ENCODE data around the gene PKP1. TPM values are rescaled to one million over a fixed set of nuclear protein-coding genes. Genes with fewer than 3 reads are reported as not detected.

The PKP1 gene
- total RNA-seq, 6 experiments from 2014 or later: not detected

GRCh38 chr1:201248721-201249559 lies 34.4 kb upstream of the PKP1 start:
- Mint-ChIP-seq H3K9me3 (no peaks in the 10 kb centered on the region), H3K4me3 (no peak overlapping the region), H3K36me3 (ENCODE audit: low read depth) (no peaks in the 10 kb centered on the region), H3K4me1 (ENCODE audit: low read depth) (no peaks in the 10 kb centered on the region), H3K27me3 (ENCODE audit: insufficient read depth) (peaks cover 32% of the 10 kb centered on the region), H3K27ac (no peak overlapping the region)
- no peak for DNase-seq
- TF ChIP-seq, protein P1, sequence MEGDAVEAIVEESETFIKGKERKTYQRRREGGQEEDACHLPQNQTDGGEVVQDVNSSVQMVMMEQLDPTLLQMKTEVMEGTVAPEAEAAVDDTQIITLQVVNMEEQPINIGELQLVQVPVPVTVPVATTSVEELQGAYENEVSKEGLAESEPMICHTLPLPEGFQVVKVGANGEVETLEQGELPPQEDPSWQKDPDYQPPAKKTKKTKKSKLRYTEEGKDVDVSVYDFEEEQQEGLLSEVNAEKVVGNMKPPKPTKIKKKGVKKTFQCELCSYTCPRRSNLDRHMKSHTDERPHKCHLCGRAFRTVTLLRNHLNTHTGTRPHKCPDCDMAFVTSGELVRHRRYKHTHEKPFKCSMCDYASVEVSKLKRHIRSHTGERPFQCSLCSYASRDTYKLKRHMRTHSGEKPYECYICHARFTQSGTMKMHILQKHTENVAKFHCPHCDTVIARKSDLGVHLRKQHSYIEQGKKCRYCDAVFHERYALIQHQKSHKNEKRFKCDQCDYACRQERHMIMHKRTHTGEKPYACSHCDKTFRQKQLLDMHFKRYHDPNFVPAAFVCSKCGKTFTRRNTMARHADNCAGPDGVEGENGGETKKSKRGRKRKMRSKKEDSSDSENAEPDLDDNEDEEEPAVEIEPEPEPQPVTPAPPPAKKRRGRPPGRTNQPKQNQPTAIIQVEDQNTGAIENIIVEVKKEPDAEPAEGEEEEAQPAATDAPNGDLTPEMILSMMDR (IDR thresholded peaks at IDR 0.05): no peak

GRCh38 chr1:201250326-201251011 lies 32.8 kb upstream of the PKP1 start:
- no peak overlapping the region for H3K27ac Mint-ChIP-seq
- H3K4me3 Mint-ChIP-seq: no peak overlapping the region
- no peaks in the 10 kb centered on the region for H3K36me3 Mint-ChIP-seq (ENCODE audit: low read depth)
- peaks cover 21% of the 10 kb centered on the region for H3K27me3 Mint-ChIP-seq (ENCODE audit: insufficient read depth)
- H3K9me3 Mint-ChIP-seq: no peaks in the 10 kb centered on the region
- TF ChIP-seq, protein P1 (IDR thresholded peaks at IDR 0.05): no peak
- H3K4me1 Mint-ChIP-seq (ENCODE audit: low read depth): no peaks in the 10 kb centered on the region
- DNase-seq: no peak

GRCh38 chr1:201251411-201251810 lies 31.9 kb upstream of the PKP1 start:
- DNase-seq: no peak
- TF ChIP-seq, protein P1 (IDR thresholded peaks at IDR 0.05): no peak
- no peaks in the 10 kb centered on the region for H3K36me3 Mint-ChIP-seq (ENCODE audit: low read depth)
- H3K4me1 Mint-ChIP-seq (ENCODE audit: low read depth): no peaks in the 10 kb centered on the region
- no peak overlapping the region for H3K27ac Mint-ChIP-seq
- H3K4me3 Mint-ChIP-seq: no peak overlapping the region
- peaks cover 21% of the 10 kb centered on the region for H3K27me3 Mint-ChIP-seq (ENCODE audit: insufficient read depth)
- H3K9me3 Mint-ChIP-seq: no peaks in the 10 kb centered on the region

- Mint-ChIP-seq H3K36me3 (ENCODE audit: low read depth) (no peaks in the 10 kb centered on the region), H3K4me1 (ENCODE audit: low read depth) (no peaks in the 10 kb centered on the region), H3K9me3 (no peaks in the 10 kb centered on the region), H3K27me3 (ENCODE audit: insufficient read depth) (peaks cover 21% of the 10 kb centered on the region), H3K4me3 (no peak overlapping the region), H3K27ac (no peak overlapping the region)
- DNase-seq: no peak
- TF ChIP-seq, protein P1 (IDR thresholded peaks at IDR 0.05): no peak
Measured at GRCh38 chr1:201251851-201252430, 31.4 kb upstream of the PKP1 start.

- DNase-seq: no peak
- TF ChIP-seq, protein P1 (IDR thresholded peaks at IDR 0.05): no peak
- no peaks in the 10 kb centered on the region for H3K9me3 Mint-ChIP-seq
- no peak overlapping the region for H3K27ac Mint-ChIP-seq
- no peaks in the 10 kb centered on the region for H3K36me3 Mint-ChIP-seq (ENCODE audit: low read depth)
- no peak overlapping the region for H3K4me3 Mint-ChIP-seq
- no peaks in the 10 kb centered on the region for H3K4me1 Mint-ChIP-seq (ENCODE audit: low read depth)
- H3K27me3 Mint-ChIP-seq (ENCODE audit: insufficient read depth): peaks cover 21% of the 10 kb centered on the region
Measured at GRCh38 chr1:201252944-201253371, 30.3 kb upstream of the PKP1 start.

Measured in HFFc6 (cell line).